HCT116 (cell line): ENCODE measurements around the gene KRT1. TPM values are rescaled to one million over a fixed set of nuclear protein-coding genes. Genes with fewer than 3 reads are reported as not detected.

ENCODE experiments used
- ATAC-seq: fragments of 200-7000 bp; cut with Tn5 transposase; 2 replicates; pipeline ENCODE4 v1.9.1; 2020; ENCODE audit warnings: mild to moderate bottlenecking, moderate library complexity
- BruUV-seq: library from RNA; stranded (reverse); fragments of 400-500 nt; replicated peaks from 2 replicates; lab custom pipeline; 2021; lab: Mats Ljungman, UMichigan
- CTCF ChIA-PET: fragments of 300-600 bp; sonication (Branson Sonifier 250); formaldehyde crosslinking; loops from one replicate; lab custom pipeline; 2021; ENCODE audit warnings: antibody characterized with exemption; lab: Charles Lee
- POLR2A ChIA-PET: fragments of 300-600, 350-600 bp; sonication (Branson Sonifier 250); formaldehyde crosslinking; loops from one replicate; lab custom pipeline; 2021; ENCODE audit warnings: antibody characterized with exemption; lab: Charles Lee
- RAD21 ChIA-PET, 2 experiments: fragments of 300-600 bp; sonication (Branson Sonifier 250); formaldehyde crosslinking; loops; one replicate each; lab custom pipeline; 2023; ENCODE audit warnings: low total read pairs in 2 of 2; ENCODE audit not compliant: uncharacterized antibody in 2 of 2, unreplicated experiment in 2 of 2, low non-redundant PET in 1 of 2; lab: Charles Lee
- DNase-seq: peaks from one replicate; pipeline ENCODE4 v3.0.0-alpha.2; 2010; ENCODE audit warnings: low read depth, low spot score
- H2AFZ ChIP-seq: fragments of 200-600 bp; shearing (Covaris generic), sonication (generic); 2 replicates; pipeline ENCODE4 v1.6.1; 2017; ENCODE audit warnings: low read depth, mixed run types, mixed read lengths, antibody characterized with exemption, low read length; ENCODE audit not compliant: poor library complexity, severe bottlenecking
- H3K27ac ChIP-seq: 2 replicates; pipeline ENCODE4 v1.5.1; 2012; ENCODE audit warnings: low read depth, low read length
- H3K27me3 ChIP-seq: fragments of 200-600 bp; sonication (generic); 2 replicates; pipeline ENCODE4 v1.6.1; 2016; ENCODE audit warnings: mixed run types, low read length, mixed read lengths; ENCODE audit not compliant: insufficient read depth
- H3K36me3 ChIP-seq, 2 experiments: fragments of 200-500 bp in 1 of 2; fragments of 200-600 bp in 1 of 2; sonication (Bioruptor generic) in 1 of 2; sonication (generic) in 1 of 2; 2 replicates each; pipeline versions ENCODE4 v1.5.1 to v1.6.1; 2014 to 2016; ENCODE audit warnings: low read length in 2 of 2, inconsistent platforms in 1 of 2, mixed read lengths in 1 of 2, mixed run types in 1 of 2; ENCODE audit not compliant: insufficient read depth in 2 of 2, control insufficient read depth in 1 of 2
- H3K4me1 ChIP-seq, 2 experiments: fragments of 200-600 bp in 1 of 2; sonication (generic) in 1 of 2; 2 replicates each; pipeline versions ENCODE4 v1.5.1 to v1.6.1; 2012 to 2017; ENCODE audit warnings: low read length in 2 of 2, inconsistent platforms in 1 of 2, mild to moderate bottlenecking in 1 of 2, mixed read lengths in 1 of 2, mixed run types in 1 of 2, moderate library complexity in 1 of 2; ENCODE audit not compliant: insufficient read depth in 2 of 2, control insufficient read depth in 1 of 2
- H3K4me2 ChIP-seq: fragments of 200-600 bp; sonication (generic); 2 replicates; pipeline ENCODE4 v1.6.1; 2017; ENCODE audit warnings: mixed run types, low read length, mixed read lengths
- H3K4me3 ChIP-seq, 2 experiments: fragments of 200-600 bp in 1 of 2; sonication (generic) in 1 of 2; replicated peaks in 1 of 2; 2 replicates each; pipeline ENCODE4 v1.5.1; 2011 to 2016; ENCODE audit warnings: low read length in 2 of 2, control low read depth in 1 of 2, low read depth in 1 of 2, mild to moderate bottlenecking in 1 of 2, mixed read lengths in 1 of 2, mixed run types in 1 of 2
- H3K79me2 ChIP-seq: fragments of 200-600 bp; sonication (generic); 2 replicates; pipeline ENCODE4 v1.6.1; 2017; ENCODE audit warnings: mild to moderate bottlenecking, mixed run types, low read length, moderate library complexity, mixed read lengths; ENCODE audit not compliant: insufficient read depth
- H3K9ac ChIP-seq: fragments of 200-600 bp; sonication (generic); 2 replicates; pipeline ENCODE4 v1.6.1; 2016; ENCODE audit warnings: low read length, mixed read lengths
- H3K9me2 ChIP-seq: fragments of 200-600 bp; sonication (generic), shearing (Covaris generic); 2 replicates; pipeline ENCODE4 v1.6.1; 2017; ENCODE audit warnings: mixed run types, mild to moderate bottlenecking, moderate library complexity; ENCODE audit not compliant: insufficient read depth
- H3K9me3 ChIP-seq, 2 experiments: fragments of 200-500 bp in 1 of 2; fragments of 200-600 bp in 1 of 2; sonication (Bioruptor generic) in 1 of 2; sonication (generic) in 1 of 2; 2 replicates each; pipeline ENCODE4 v1.6.1; 2014 to 2017; ENCODE audit warnings: low read length in 2 of 2, mixed read lengths in 2 of 2, inconsistent platforms in 1 of 2, low read depth in 1 of 2, mild to moderate bottlenecking in 1 of 2, mixed run types in 1 of 2, moderate library complexity in 1 of 2; ENCODE audit not compliant: control insufficient read depth in 1 of 2, insufficient read depth in 1 of 2
- H4K20me1 ChIP-seq: fragments of 200-600 bp; sonication (generic), shearing (Covaris generic); 2 replicates; pipeline ENCODE4 v1.6.1; 2017; ENCODE audit warnings: mixed run types, mild to moderate bottlenecking, moderate library complexity; ENCODE audit not compliant: insufficient read depth
- CBX3 ChIP-seq: IDR thresholded peaks from 2 replicates; pipeline ENCODE4 v1.6.1; 2012; ENCODE audit warnings: low read depth
- ELF1 ChIP-seq: IDR thresholded peaks from 2 replicates; pipeline ENCODE4 v1.6.1; 2012; ENCODE audit warnings: low read depth, borderline replicate concordance
- EZH2 ChIP-seq: fragments of 200-600 bp; sonication (generic); IDR thresholded peaks from 2 replicates; pipeline ENCODE4 v1.6.1; 2017; ENCODE audit warnings: antibody characterized with exemption, mixed run types
- EZH2phosphoT487 ChIP-seq: fragments of 200-600 bp; IDR thresholded peaks from 2 replicates; pipeline ENCODE4 v1.6.1; 2018; ENCODE audit warnings: antibody characterized with exemption, borderline replicate concordance
- FOSL1 ChIP-seq: IDR thresholded peaks from 2 replicates; pipeline ENCODE4 v1.6.1; 2012; ENCODE audit warnings: low read depth
- POLR2A ChIP-seq: IDR thresholded peaks from 2 replicates; pipeline ENCODE4 v1.7.0; 2011; ENCODE audit warnings: borderline replicate concordance; ENCODE audit not compliant: insufficient read depth, insufficient read length; ENCODE audit errors: extremely low read depth
- POLR2AphosphoS5 ChIP-seq: IDR thresholded peaks from 2 replicates; pipeline ENCODE4 v1.6.1; 2011; ENCODE audit warnings: mild to moderate bottlenecking, low read depth, low read length, moderate library complexity
- RAD21 ChIP-seq: IDR thresholded peaks from 2 replicates; pipeline ENCODE4 v1.6.1; 2012; ENCODE audit warnings: low read depth, mild to moderate bottlenecking
- SP1 ChIP-seq: IDR thresholded peaks from 2 replicates; pipeline ENCODE4 v1.6.1; 2012; ENCODE audit warnings: low read depth
- SRF ChIP-seq: IDR thresholded peaks from 2 replicates; pipeline ENCODE4 v1.6.1; 2012; ENCODE audit warnings: low read depth
- TCF7L2 ChIP-seq: IDR thresholded peaks from 2 replicates; pipeline ENCODE4 v1.7.0; 2011; ENCODE audit warnings: borderline replicate concordance, inconsistent platforms; ENCODE audit not compliant: insufficient read depth, insufficient read length; ENCODE audit errors: extremely low read depth
- YY1 ChIP-seq: IDR thresholded peaks from 2 replicates; pipeline ENCODE4 v1.6.1; 2011; ENCODE audit warnings: low read length, low read depth, moderate library complexity, mild to moderate bottlenecking; ENCODE audit not compliant: insufficient replicate concordance; ENCODE audit errors: extremely low read depth
- ZFX ChIP-seq: fragments of 450-650 bp; IDR thresholded peaks from 2 replicates; pipeline ENCODE4 v1.6.1; 2017
- intact Hi-C: fragments of 100-400 bp; cut with micrococcal nuclease; formaldehyde crosslinking; loops from 2 replicates; pipeline ENCODE4 v1.10.0; 2022
- total RNA-seq: library from RNA; stranded (reverse); gene quantifications from one replicate; pipeline ENCODE4 v1.2.1, GENCODE V29; 2021; ENCODE audit not compliant: unreplicated experiment
- TF ChIP-seq, protein P1 (sequence below): IDR thresholded peaks from 2 replicates; pipeline ENCODE4 v1.6.1; 2011; ENCODE audit warnings: mild to moderate bottlenecking, low read length, moderate library complexity; ENCODE audit not compliant: insufficient replicate concordance; ENCODE audit errors: extremely low read depth
- TF ChIP-seq, protein P2 (sequence below): IDR thresholded peaks from 2 replicates; pipeline ENCODE4 v1.6.1; 2012
- TF ChIP-seq, protein P3 (sequence below): IDR thresholded peaks from 2 replicates; pipeline ENCODE4 v1.6.1; 2012; ENCODE audit warnings: low read depth
- TF ChIP-seq, protein P4 (sequence below): IDR thresholded peaks from 2 replicates; pipeline ENCODE4 v1.6.1; 2012
- TF ChIP-seq, protein P5 (sequence below), 3 experiments: fragments of 200-600 bp in 1 of 3; sonication (generic) in 1 of 3; IDR thresholded peaks in 2 of 3; conservative IDR thresholded peaks in 1 of 3; 2 replicates each; pipeline ENCODE4 v1.5.1; 2012 to 2017; ENCODE audit warnings: low read depth in 2 of 3, low read length in 2 of 3, antibody characterized with exemption in 1 of 3, borderline replicate concordance in 1 of 3, control low read depth in 1 of 3, mild to moderate bottlenecking in 1 of 3, mixed read lengths in 1 of 3, mixed run types in 1 of 3, moderate library complexity in 1 of 3; ENCODE audit not compliant: insufficient read depth in 1 of 3

KRT1 gene
- total RNA-seq, 1 experiment from 2014 or later = 0.20 TPM

DNA sequence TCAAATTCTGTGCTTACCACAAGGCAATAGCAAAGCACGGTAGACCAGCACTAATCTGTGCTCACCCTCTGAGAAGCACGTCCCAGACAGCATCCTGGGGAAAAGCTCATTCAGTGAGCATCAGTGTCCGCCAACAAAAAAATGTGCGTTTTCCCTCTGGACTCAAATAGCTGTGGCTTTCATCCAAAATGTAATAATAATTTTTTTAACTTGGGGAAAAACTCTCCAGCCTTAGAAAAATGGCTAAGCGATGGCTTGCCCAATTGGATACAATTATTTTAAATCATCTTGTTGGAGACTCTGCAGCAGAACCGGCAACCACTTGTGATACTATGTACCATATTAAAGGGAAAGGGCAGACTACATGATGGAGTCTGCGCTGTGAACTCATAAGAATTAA lies 24.3 kb upstream of the KRT1 start:
- BruUV-seq = no TSS peak
- Histone ChIP-seq H3K4me1 (no peaks in the 10 kb centered on the region), H2AFZ (no peak overlapping the region), H3K27ac (no peak overlapping the region), H3K4me3 (no peak overlapping the region), H4K20me1 (no peaks in the 10 kb centered on the region), H3K9me2 (no peaks in the 10 kb centered on the region), H3K9me3 (no peaks in the 10 kb centered on the region), H3K4me2 (no peak overlapping the region), H3K9ac (no peak overlapping the region), H3K36me3 (no peaks in the 10 kb centered on the region), H3K79me2 (no peaks in the 10 kb centered on the region), H3K27me3 (peaks cover 6% of the 10 kb centered on the region; the same call in 1 of the 2 replicates)
- ATAC-seq = no peak
- CTCF ChIA-PET = no interaction called here
- RAD21 ChIA-PET = no interaction called here
- TF ChIP-seq, protein P1, sequence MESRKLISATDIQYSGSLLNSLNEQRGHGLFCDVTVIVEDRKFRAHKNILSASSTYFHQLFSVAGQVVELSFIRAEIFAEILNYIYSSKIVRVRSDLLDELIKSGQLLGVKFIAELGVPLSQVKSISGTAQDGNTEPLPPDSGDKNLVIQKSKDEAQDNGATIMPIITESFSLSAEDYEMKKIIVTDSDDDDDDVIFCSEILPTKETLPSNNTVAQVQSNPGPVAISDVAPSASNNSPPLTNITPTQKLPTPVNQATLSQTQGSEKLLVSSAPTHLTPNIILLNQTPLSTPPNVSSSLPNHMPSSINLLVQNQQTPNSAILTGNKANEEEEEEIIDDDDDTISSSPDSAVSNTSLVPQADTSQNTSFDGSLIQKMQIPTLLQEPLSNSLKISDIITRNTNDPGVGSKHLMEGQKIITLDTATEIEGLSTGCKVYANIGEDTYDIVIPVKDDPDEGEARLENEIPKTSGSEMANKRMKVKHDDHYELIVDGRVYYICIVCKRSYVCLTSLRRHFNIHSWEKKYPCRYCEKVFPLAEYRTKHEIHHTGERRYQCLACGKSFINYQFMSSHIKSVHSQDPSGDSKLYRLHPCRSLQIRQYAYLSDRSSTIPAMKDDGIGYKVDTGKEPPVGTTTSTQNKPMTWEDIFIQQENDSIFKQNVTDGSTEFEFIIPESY = no peak
- TF ChIP-seq, protein P2, sequence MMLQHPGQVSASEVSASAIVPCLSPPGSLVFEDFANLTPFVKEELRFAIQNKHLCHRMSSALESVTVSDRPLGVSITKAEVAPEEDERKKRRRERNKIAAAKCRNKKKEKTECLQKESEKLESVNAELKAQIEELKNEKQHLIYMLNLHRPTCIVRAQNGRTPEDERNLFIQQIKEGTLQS = no peak
- TF ChIP-seq CBX3 (no peak), FOSL1 (no peak), SP1 (no peak), TCF7L2 (no peak), YY1 (no peak), ELF1 (no peak), POLR2AphosphoS5 (no peak), RAD21 (no peak), ZFX (no peak), EZH2 (no peak), POLR2A (no peak), EZH2phosphoT487 (no peak), SRF (no peak)
- TF ChIP-seq, protein P3, sequence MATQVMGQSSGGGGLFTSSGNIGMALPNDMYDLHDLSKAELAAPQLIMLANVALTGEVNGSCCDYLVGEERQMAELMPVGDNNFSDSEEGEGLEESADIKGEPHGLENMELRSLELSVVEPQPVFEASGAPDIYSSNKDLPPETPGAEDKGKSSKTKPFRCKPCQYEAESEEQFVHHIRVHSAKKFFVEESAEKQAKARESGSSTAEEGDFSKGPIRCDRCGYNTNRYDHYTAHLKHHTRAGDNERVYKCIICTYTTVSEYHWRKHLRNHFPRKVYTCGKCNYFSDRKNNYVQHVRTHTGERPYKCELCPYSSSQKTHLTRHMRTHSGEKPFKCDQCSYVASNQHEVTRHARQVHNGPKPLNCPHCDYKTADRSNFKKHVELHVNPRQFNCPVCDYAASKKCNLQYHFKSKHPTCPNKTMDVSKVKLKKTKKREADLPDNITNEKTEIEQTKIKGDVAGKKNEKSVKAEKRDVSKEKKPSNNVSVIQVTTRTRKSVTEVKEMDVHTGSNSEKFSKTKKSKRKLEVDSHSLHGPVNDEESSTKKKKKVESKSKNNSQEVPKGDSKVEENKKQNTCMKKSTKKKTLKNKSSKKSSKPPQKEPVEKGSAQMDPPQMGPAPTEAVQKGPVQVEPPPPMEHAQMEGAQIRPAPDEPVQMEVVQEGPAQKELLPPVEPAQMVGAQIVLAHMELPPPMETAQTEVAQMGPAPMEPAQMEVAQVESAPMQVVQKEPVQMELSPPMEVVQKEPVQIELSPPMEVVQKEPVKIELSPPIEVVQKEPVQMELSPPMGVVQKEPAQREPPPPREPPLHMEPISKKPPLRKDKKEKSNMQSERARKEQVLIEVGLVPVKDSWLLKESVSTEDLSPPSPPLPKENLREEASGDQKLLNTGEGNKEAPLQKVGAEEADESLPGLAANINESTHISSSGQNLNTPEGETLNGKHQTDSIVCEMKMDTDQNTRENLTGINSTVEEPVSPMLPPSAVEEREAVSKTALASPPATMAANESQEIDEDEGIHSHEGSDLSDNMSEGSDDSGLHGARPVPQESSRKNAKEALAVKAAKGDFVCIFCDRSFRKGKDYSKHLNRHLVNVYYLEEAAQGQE = no peak
- TF ChIP-seq, protein P4, sequence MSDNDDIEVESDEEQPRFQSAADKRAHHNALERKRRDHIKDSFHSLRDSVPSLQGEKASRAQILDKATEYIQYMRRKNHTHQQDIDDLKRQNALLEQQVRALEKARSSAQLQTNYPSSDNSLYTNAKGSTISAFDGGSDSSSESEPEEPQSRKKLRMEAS = no peak
- TF ChIP-seq, protein P5, sequence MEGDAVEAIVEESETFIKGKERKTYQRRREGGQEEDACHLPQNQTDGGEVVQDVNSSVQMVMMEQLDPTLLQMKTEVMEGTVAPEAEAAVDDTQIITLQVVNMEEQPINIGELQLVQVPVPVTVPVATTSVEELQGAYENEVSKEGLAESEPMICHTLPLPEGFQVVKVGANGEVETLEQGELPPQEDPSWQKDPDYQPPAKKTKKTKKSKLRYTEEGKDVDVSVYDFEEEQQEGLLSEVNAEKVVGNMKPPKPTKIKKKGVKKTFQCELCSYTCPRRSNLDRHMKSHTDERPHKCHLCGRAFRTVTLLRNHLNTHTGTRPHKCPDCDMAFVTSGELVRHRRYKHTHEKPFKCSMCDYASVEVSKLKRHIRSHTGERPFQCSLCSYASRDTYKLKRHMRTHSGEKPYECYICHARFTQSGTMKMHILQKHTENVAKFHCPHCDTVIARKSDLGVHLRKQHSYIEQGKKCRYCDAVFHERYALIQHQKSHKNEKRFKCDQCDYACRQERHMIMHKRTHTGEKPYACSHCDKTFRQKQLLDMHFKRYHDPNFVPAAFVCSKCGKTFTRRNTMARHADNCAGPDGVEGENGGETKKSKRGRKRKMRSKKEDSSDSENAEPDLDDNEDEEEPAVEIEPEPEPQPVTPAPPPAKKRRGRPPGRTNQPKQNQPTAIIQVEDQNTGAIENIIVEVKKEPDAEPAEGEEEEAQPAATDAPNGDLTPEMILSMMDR (IDR thresholded peaks at IDR 0.05 in 2 of 3, conservative IDR thresholded peaks at IDR 0.05 in 1 of 3; ENCODE audit: borderline replicate concordance in 1 of 3, insufficient read depth in 1 of 3, low read depth in 2 of 3, low read length in 2 of 3) = no peak
- no peak for DNase-seq
- intact Hi-C loops = no loop called here
- POLR2A ChIA-PET = no interaction called here
